Measurements from ENCODE around the gene BFAR.

DNA sequence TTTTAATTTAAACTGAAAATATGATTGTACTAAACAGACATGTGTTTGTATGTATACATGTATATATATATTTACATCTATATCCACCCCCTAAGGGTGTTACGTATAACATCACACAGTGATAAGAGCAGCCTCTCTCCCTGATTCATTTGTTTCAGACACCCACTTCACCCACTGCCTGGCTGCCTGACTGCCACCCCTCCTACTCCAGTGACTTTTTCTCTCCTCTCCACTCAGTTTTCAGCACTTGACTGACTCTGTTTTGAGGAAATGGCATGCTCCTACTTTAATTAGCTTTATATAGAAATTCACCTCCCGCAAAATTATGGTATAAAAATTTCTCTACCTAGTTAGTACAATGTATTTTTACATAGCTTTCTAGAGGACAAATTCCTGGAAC, 20.0 kb downstream of the BFAR start:
- TF ChIP-seq, protein P1, sequence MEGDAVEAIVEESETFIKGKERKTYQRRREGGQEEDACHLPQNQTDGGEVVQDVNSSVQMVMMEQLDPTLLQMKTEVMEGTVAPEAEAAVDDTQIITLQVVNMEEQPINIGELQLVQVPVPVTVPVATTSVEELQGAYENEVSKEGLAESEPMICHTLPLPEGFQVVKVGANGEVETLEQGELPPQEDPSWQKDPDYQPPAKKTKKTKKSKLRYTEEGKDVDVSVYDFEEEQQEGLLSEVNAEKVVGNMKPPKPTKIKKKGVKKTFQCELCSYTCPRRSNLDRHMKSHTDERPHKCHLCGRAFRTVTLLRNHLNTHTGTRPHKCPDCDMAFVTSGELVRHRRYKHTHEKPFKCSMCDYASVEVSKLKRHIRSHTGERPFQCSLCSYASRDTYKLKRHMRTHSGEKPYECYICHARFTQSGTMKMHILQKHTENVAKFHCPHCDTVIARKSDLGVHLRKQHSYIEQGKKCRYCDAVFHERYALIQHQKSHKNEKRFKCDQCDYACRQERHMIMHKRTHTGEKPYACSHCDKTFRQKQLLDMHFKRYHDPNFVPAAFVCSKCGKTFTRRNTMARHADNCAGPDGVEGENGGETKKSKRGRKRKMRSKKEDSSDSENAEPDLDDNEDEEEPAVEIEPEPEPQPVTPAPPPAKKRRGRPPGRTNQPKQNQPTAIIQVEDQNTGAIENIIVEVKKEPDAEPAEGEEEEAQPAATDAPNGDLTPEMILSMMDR (IDR thresholded peaks at IDR 0.05; ENCODE audit: poor library complexity, severe bottlenecking), result no peak
- TF ChIP-seq POLR2AphosphoS5 (IDR thresholded peaks at IDR 0.05) (no peak), RAD21 (conservative IDR thresholded peaks at IDR 0.05) (no peak), EP300 (conservative IDR thresholded peaks at IDR 0.05; ENCODE audit: poor library complexity, severe bottlenecking) (no peak), TAF1 (IDR thresholded peaks at IDR 0.05; ENCODE audit: low read depth) (no peak)

All from neural cell (in vitro differentiated cells).